VCaP (cell line): ENCODE measurements around the gene HSPG2.

ENCODE experiments used
- H3K27ac ChIP-seq: fragments of 450-650 bp; 2 replicates; pipeline ENCODE4 v1.5.1; 2017
- TF ChIP-seq, protein P1 (sequence below): fragments of 450-650 bp; conservative IDR thresholded peaks from 2 replicates; pipeline ENCODE4 v1.5.1; 2017; ENCODE audit warnings: mild to moderate bottlenecking, moderate library complexity

Gene HSPG2

GRCh38 chr1:21875621-21876063 lies 61.5 kb downstream of the HSPG2 start:
- TF ChIP-seq, protein P1, sequence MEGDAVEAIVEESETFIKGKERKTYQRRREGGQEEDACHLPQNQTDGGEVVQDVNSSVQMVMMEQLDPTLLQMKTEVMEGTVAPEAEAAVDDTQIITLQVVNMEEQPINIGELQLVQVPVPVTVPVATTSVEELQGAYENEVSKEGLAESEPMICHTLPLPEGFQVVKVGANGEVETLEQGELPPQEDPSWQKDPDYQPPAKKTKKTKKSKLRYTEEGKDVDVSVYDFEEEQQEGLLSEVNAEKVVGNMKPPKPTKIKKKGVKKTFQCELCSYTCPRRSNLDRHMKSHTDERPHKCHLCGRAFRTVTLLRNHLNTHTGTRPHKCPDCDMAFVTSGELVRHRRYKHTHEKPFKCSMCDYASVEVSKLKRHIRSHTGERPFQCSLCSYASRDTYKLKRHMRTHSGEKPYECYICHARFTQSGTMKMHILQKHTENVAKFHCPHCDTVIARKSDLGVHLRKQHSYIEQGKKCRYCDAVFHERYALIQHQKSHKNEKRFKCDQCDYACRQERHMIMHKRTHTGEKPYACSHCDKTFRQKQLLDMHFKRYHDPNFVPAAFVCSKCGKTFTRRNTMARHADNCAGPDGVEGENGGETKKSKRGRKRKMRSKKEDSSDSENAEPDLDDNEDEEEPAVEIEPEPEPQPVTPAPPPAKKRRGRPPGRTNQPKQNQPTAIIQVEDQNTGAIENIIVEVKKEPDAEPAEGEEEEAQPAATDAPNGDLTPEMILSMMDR: no peak
- H3K27ac ChIP-seq: no peak overlapping the region

DNA sequence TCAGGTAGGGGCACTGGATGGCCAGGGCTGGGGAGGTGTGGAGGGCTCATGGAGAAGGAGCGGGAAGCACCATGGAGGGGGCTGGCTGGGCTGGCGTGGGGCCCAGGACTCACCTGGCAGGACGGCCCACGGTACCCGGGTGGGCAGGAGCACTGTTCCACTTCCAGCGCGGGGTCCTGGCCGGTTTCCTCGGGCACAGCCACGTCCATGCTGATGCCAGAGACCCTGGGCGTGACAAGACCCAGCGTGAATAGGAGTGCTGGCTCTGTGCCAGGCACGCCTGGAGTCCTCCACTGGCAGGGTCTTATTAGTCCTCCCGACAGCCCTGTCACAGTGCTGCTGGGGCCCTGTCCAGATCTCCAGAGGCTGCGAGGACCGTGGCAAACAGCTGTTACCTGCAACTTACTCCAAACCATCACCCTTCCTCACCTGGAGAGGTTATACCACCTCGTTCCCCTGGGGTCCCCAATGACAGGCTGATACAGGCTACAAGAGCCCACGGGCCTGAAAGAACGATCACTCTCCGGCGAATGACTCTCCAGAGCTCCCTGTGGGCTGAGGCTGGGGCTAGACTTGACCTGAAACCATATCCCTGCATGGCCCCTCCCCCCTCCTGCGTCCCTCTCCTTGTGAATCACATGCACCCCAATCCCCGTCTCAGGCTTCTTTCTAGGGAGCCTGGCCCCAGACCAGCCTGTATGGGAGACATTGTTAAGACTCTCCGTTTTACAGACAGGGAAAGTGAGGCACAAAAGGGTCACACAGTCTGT lies 62.1 kb downstream of the HSPG2 start:
- no peak overlapping the region for H3K27ac ChIP-seq
- TF ChIP-seq, protein P1: no peak

DNA sequence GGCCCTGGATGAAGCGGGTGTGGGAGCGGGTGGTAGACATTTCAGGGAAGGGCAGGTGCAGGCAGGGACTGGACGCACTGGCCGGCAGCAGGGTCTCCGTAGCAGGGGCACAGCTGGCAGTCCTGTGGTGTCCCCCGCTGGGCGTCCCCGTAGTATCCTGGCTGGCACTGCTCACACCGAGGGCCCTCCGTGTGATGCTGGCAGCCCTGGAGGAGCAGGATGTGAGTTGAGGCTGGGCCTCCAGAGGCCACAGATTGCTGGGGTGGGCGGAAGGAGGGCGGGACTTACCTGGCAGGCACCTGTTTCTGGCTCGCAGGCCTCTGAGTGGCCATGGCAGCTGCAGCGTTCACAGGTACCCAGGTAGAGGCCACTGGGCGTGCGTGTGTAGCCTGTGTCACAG lies 62.8 kb downstream of the HSPG2 start:
- H3K27ac ChIP-seq: no peak overlapping the region
- TF ChIP-seq, protein P1: no peak

DNA sequence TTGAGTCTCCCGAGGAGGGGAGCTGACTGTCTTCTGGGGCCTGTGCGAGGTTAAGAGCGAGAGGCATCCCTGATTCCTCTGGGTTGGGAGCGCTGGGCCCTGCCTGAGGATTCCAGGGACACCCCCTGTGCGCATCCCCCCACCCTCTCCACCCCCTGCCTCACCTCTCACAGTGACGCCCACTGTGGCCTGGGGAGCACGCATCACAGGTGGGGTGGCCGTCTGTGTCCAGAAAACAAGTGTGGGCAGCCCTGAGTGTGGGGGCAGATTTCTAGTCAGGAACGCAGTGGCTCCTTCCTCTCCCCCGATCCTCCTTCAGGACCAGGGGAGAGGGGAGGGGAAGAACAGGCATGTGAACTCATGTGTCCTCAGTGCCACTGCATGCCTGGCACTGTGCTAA lies 63.3 kb downstream of the HSPG2 start:
- H3K27ac ChIP-seq: no peak overlapping the region
- TF ChIP-seq, protein P1: no peak

- TF ChIP-seq, protein P1: no peak
- H3K27ac ChIP-seq: no peak overlapping the region
These were observed 63.9 kb downstream of the HSPG2 start for GRCh38 chr1:21873174-21873573.

GRCh38 chr1:21872445-21873079 lies 64.5 kb downstream of the HSPG2 start:
- TF ChIP-seq, protein P1: no peak
- no peak overlapping the region for H3K27ac ChIP-seq

DNA sequence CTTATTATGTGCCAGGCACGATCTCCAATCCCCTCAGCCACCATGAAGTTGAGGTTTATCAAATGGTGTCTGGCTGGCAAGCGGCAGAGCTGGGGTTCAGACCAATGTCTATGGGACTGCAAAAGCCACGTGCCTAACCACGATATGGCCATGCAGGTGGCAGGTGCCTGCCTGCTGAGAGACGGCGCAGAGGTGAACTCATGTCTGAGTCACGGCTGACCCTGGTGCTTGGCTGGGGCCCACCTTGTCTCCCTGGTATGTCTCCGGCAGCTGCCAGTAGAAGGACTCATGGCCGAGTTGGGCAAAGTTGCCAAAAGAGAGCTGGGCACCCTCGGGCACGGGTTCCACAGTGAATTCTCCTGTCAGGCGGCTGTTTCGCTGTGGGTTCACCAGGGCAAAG lies 65.2 kb downstream of the HSPG2 start:
- H3K27ac ChIP-seq: no peak overlapping the region
- TF ChIP-seq, protein P1: no peak
